Prostate gland (tissue), 2 donors: ENCODE measurements around the gene PTPRG.

Experiments
- POLR2A ChIP-seq: fragments of 450-650 bp; IDR thresholded peaks from one replicate; pipeline ENCODE4 v1.6.1; 2016; ENCODE audit warnings: antibody characterized with exemption, mild to moderate bottlenecking
- POLR2AphosphoS5 ChIP-seq: sonication (generic); formaldehyde crosslinking; IDR thresholded peaks from one replicate; pipeline ENCODE4 v1.6.1; 2017; ENCODE audit warnings: antibody characterized with exemption
- TF ChIP-seq, protein P1 (sequence below), 4 experiments: fragments of 200-600 bp in 2 of 4; fragments of 450-650 bp in 2 of 4; sonication (generic) in 2 of 4; IDR thresholded peaks; 1 replicate in 3 of 4; 2 replicates in 1 of 4; pipeline ENCODE4 v1.5.1; 2016 to 2019; ENCODE audit warnings: antibody characterized with exemption in 4 of 4, mild to moderate bottlenecking in 2 of 4, moderate library complexity in 2 of 4

- TF ChIP-seq POLR2A (no peak), POLR2AphosphoS5 (no peak)
- TF ChIP-seq, protein P1, sequence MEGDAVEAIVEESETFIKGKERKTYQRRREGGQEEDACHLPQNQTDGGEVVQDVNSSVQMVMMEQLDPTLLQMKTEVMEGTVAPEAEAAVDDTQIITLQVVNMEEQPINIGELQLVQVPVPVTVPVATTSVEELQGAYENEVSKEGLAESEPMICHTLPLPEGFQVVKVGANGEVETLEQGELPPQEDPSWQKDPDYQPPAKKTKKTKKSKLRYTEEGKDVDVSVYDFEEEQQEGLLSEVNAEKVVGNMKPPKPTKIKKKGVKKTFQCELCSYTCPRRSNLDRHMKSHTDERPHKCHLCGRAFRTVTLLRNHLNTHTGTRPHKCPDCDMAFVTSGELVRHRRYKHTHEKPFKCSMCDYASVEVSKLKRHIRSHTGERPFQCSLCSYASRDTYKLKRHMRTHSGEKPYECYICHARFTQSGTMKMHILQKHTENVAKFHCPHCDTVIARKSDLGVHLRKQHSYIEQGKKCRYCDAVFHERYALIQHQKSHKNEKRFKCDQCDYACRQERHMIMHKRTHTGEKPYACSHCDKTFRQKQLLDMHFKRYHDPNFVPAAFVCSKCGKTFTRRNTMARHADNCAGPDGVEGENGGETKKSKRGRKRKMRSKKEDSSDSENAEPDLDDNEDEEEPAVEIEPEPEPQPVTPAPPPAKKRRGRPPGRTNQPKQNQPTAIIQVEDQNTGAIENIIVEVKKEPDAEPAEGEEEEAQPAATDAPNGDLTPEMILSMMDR (IDR thresholded peaks at IDR 0.05): no peak
Observed at GRCh38 chr3:62265528-62265927, 704.2 kb downstream of the PTPRG start.
